Stimulated activated naive CD8-positive, alpha-beta T cell treated with anti-CD3 and anti-CD28 coated beads, Interleukin-15, Interleukin-2, amounts not matched to agents 100 ng/mL and 50 ng/mL, for 24 hours (primary cell): ENCODE data around the gene HOXD8.

ENCODE experiments used
- H3K27ac Mint-ChIP-seq: one replicate; pipeline ENCODE4 v1.8.0; 2021; ENCODE audit warnings: mild to moderate bottlenecking, mixed read lengths
- H3K27me3 Mint-ChIP-seq: one replicate; pipeline ENCODE4 v1.8.0; 2021; ENCODE audit warnings: mixed read lengths
- H3K36me3 Mint-ChIP-seq: one replicate; pipeline ENCODE4 v1.8.0; 2021; ENCODE audit warnings: low read depth, mixed read lengths
- H3K4me1 Mint-ChIP-seq: one replicate; pipeline ENCODE4 v1.8.0; 2021; ENCODE audit warnings: low read depth, mixed read lengths
- H3K4me3 Mint-ChIP-seq: one replicate; pipeline ENCODE4 v1.8.0; 2021; ENCODE audit warnings: mild to moderate bottlenecking, mixed read lengths
- H3K9me3 Mint-ChIP-seq: one replicate; pipeline ENCODE4 v1.8.0; 2021; ENCODE audit warnings: mixed read lengths

The HOXD8 gene

DNA sequence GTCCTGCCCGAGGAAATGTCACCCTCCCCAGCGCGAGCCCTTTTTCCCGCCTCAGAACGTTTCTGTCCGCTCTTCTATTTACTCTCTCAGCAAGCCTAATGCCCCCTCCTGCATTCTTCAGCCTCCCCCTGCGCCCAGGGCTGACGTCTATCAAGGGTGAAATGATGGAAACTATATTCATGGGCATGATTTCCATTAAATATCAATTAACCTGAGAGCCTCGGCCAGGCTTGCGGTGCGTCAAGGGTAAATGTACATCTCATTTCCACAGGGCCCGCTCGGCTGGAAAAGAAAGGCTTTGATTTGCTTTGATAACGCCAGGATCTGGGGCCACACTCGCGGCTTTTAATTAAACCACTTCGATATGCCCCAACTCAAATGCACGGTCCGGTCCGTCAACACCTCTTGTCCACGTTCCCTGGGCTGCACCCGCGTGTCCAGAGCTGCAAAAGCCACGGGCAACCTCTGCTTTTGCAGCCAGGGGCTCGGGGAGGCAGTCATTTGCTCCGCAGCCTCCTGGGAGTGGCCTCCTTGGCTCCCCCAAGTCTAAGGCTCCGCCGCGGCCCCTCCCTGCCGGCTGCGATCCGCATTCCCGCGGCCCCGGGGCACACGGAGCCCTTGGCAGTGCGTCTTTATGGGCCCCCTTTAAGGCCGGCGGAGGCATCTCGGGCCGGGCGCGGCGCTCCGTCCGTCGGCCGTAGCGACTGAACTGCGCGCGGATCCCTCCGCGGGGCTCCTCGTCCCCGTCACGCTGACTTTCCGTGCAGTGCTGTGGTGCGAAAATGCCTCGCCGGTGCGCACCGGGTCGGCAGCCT, at the start of gene HOXD8:
HOXD8 (plus strand) TSS at position 724 of the 815 bp plus-strand sequence. CDS start 662 bp downstream, outside the sequence.
- Mint-ChIP-seq H3K27ac (peak within 1 kb of the TSS; percentile 61), H3K9me3 (no peaks in the 10 kb centered on the region), H3K36me3 (peaks cover 6% of the 10 kb centered on the region), H3K4me3 (peak within 1 kb of the TSS; percentile 59), H3K4me1 (peaks cover 34% of the 10 kb centered on the region), H3K27me3 (peaks cover 87% of the 10 kb centered on the region)

DNA sequence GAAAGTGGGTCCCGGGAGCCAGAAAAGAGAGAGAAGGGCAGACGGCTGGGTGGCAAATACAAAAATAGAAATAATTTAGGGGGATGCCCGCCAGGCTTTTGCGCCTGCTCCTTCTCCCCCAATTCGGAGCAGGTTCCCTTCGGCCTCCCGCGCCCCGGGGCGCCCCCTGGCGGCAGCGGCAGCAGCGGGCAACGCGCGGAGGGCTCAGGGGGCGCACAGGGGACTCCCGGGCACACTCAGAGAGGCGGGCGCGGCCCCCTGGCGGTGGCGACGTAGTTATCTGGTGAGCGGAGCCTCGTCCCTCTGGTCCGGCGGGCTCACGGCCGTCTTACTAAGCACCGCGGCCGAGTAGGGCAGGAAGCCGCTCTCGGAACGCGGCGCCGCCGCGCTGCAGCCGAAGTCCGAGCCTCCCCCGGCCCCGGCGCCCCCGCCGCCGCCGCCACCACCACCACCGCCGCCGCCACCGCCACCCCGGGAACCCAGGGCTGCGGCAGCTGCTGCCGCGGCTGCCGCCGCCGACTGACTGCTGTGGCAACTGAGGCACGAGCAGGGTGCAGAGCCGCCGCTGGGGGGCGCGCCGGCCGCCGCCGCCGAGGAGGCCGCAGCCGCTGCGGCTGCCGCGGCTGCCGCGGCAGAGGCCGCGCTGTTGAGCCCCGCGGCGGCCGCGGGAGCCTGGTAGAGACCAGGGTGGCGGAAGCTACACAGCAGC, 49.5 kb upstream of the HOXD8 start:
- Mint-ChIP-seq H3K27me3 (peaks cover 80% of the 10 kb centered on the region), H3K36me3 (peaks cover 34% of the 10 kb centered on the region)

DNA sequence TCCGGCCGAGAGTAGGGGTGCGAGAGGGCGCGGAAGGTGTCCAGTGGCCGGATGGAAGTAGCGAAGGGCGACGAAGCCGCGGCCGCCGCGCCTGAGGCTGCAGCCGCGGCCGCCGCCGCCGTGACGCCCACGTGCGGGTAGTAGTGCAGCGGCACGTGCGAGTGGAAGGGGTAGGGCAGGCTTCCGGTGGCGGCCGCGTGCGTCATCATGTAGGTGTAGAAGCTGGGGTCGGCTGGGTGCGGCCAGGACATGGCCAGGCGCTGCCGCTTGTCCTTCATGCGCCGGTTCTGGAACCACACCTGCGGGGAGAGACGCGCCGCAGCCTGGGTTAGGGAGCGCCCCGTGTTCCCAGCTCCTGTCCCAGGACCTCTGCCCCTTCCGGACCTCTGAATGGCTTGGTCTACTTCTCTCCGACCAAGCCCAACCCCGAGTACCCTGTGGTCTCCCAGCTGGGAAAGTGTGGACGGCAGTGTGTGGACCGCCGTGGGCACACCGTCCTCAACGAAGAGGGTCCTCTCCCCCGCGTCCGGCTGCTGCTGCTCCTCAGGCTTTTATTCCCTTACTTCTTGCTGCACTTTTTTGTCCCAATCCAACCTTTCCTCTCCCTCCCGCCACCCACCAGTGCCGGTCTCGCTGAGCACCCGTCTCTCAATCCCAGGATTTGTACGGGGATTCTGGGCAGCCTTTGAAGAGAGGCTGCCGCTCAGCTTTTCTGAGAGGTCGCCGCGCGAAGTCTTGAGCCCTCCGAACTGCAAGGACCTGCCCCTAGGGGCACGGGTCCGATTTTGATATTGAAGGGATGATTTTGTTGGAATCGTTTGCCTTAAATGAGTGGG, 48.7 kb upstream of the HOXD8 start:
- Mint-ChIP-seq H3K4me1 (peaks cover 18% of the 10 kb centered on the region), H3K4me3 (peak overlapping the region; percentile 30), H3K27ac (peak overlapping the region; percentile 79), H3K36me3 (peaks cover 34% of the 10 kb centered on the region), H3K27me3 (peaks cover 80% of the 10 kb centered on the region), H3K9me3 (peaks cover 22% of the 10 kb centered on the region)

More for the DNA sequence above, 49.5 kb upstream of the HOXD8 start:
- Mint-ChIP-seq H3K9me3 (peaks cover 24% of the 10 kb centered on the region), H3K4me3 (no peak overlapping the region), H3K4me1 (peaks cover 18% of the 10 kb centered on the region), H3K27ac (peak overlapping the region; percentile 77)

DNA sequence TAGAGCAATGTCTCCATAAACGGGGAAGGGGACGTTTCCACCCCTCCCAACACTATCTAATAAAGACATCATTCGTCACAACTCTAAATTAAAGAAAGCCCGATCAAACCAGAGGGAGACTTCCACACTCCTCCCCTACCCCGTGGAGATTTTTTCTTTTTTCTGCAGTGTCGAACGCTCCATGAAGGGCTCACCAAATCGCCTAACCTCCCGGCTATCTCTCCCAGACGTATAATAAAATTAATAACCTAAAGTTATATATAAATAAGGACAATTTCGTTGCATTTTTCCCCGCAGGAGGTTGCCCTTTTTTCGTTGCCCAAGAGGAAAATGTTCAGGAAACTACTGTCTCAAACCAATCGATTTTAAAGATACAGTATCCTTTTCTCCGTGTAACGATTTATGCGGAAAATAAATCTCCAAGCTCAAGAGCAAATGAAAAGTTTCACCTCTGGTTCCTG, 48.1 kb upstream of the HOXD8 start:
- Mint-ChIP-seq H3K4me3 (peak overlapping the region; percentile 30), H3K4me1 (peaks cover 18% of the 10 kb centered on the region), H3K27me3 (peaks cover 77% of the 10 kb centered on the region), H3K27ac (peak overlapping the region; percentile 79), H3K9me3 (peaks cover 15% of the 10 kb centered on the region), H3K36me3 (peaks cover 34% of the 10 kb centered on the region)

DNA sequence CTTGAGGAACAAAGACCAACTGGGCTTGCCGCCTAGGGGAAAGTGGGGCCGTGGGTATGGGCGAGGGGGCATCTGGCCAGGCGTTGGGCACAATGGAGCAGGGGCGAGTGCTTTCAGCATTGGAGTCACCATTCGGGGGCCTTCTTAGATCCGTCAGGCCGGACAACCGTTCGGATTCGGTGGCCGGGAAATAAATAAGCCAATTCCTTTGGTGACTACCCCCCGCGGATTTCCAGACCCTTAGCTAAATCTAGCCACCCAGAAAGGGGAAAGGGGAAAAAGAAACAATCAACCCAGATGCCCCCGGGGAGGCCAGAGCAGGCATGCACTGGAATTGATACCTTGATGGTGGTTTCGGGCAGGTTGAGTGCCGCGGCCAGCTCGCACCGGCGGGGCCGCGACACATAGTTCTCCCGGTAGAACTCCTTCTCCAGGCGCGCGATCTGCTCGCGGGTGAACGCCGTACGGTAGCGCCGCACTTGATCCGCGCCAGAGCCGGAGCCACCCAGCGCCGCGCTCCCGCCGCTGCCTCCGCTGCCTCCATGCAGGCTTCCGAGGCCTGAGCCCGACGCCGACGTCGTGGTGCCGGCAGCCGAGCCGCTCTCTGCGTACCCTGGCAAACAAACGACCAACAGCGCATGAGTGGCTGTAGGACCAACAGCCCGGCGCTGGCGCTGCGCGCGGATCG, 47.5 kb upstream of the HOXD8 start:
- H3K9me3 Mint-ChIP-seq, result peaks cover 15% of the 10 kb centered on the region
- H3K27ac Mint-ChIP-seq, result peak overlapping the region; percentile 40
- peaks cover 78% of the 10 kb centered on the region for H3K27me3 Mint-ChIP-seq
- H3K36me3 Mint-ChIP-seq, result peaks cover 34% of the 10 kb centered on the region
- H3K4me3 Mint-ChIP-seq, result peak overlapping the region; percentile 20
- H3K4me1 Mint-ChIP-seq, result peaks cover 18% of the 10 kb centered on the region

DNA sequence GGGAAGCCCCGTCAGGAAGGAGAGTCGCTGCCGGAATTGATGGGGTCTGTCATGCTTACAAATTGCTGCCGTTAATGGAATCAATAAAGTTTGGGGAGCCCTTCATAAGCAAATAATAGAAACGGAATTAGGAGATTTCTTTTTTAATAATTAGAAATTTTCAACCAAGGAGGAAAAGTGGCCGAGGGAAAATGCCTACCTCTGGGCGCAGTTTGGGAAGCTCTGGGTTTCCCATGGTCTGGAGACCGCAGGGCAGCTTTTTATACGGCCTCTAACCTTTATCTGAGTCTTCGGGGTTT, 47.0 kb upstream of the HOXD8 start:
- Mint-ChIP-seq H3K36me3 (peaks cover 34% of the 10 kb centered on the region), H3K9me3 (peaks cover 16% of the 10 kb centered on the region), H3K27me3 (peaks cover 78% of the 10 kb centered on the region), H3K4me3 (no peak overlapping the region), H3K4me1 (peaks cover 18% of the 10 kb centered on the region), H3K27ac (peak overlapping the region; percentile 76)

DNA sequence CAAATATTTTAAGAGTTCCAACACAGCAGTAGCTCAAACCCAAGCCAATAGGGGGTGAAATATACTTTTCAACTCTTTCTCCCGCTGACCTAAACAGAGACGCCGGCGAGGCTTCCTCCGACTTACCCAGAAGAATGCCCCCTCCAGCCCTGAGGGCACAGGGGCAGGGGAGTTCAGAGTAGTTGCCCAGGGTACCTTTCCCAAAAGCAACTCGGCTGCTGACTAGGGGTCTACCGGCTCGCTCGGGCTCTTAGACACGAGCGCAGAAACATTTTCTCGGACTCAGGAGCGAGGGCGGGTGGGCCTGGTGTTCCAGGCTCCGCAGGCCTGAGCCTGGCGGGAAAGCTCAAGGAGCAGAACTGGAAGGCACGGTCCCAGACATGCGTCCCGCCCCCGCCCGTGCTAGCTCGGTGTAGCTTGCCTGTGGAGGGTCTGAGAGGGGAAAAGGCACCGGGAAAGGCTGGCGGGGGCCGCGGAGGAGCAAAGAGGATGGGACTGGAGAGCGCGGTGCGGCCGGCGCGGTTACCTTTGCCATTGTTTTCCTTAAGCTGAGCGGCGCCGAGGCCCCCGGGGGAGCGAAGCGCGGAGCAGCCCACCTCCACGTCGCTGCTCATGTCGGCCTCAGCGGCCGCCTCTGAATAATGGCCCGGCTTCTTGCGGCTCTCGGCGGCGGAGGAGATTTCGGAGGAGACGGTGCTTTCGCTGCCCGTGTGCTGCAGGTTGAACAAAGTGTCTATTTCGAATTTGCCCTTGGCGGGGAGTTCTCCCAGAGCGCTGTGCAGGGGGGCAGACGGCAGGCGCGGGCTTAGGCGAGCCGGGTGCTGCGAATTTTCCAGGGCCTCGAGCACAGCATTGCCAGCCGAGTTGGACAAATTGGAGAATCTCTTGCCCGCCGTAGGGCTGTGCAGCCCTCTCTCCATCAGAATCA, 46.4 kb upstream of the HOXD8 start:
- peaks cover 84% of the 10 kb centered on the region for H3K27me3 Mint-ChIP-seq
- peaks cover 16% of the 10 kb centered on the region for H3K9me3 Mint-ChIP-seq
- H3K4me1 Mint-ChIP-seq, result peaks cover 18% of the 10 kb centered on the region
- H3K36me3 Mint-ChIP-seq, result peaks cover 34% of the 10 kb centered on the region
- peak overlapping the region; percentile 76 for H3K27ac Mint-ChIP-seq
- H3K4me3 Mint-ChIP-seq, result peak overlapping the region; percentile 48

DNA sequence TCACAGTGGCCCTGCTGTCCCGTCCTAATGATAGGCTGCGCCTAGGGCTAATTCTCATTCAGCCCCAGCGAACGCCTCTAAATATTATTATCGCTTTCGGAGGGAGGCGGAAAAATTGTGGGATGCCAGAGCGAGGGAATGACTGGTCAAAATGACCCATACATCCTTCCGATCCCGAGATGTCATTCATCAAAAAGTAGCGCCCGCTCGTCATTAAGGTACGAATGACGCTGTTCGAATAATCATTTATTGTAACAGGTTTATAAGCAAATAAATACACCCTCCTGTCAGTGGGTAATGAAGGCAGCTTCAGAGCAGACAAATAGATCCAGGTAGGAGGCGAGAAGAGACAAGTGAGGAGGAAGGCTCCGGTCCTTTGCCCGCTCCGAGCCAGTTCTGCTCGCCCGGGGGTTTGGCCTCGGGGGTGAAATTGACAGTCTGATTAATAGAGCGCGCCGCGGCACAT, 45.7 kb upstream of the HOXD8 start, which contains the start of gene EVX2:
EVX2 (minus strand) TSS at position 167 of the 466 bp plus-strand sequence. CDS start 186 bp downstream, outside the sequence.
- peaks cover 28% of the 10 kb centered on the region for H3K36me3 Mint-ChIP-seq
- H3K9me3 Mint-ChIP-seq, result peaks cover 9% of the 10 kb centered on the region
- H3K27ac Mint-ChIP-seq, result peak within 1 kb of the TSS; percentile 76
- H3K4me3 Mint-ChIP-seq, result peak within 1 kb of the TSS; percentile 48
- peaks cover 18% of the 10 kb centered on the region for H3K4me1 Mint-ChIP-seq
- H3K27me3 Mint-ChIP-seq, result peaks cover 82% of the 10 kb centered on the region

DNA sequence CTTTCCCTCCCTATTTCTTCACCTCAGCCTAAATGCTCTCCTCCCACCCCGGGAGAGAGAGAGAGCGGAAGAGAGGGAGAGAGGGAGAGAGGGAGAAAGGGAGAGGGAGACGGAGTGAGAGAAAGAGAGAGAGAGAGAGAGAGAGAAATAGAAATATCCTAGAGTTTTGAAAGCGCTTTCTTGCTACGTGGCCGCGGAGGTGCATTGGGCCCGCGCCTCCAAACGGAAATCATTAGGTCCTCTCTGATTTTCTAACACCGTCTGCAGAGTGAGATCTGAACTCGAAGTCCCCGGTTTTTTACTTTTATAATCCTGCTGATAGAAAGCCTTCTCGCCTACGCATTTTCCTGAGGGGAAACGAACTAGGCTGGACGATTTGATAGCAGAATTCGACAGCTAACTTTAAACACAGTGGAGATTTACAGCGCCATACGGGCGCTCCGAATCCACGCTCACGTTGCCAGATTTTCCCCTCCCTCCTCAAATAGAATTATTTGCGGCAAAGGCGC, 44.8 kb upstream of the HOXD8 start:
- H3K36me3 Mint-ChIP-seq, result peaks cover 22% of the 10 kb centered on the region
- H3K4me3 Mint-ChIP-seq, result no peak overlapping the region
- peaks cover 11% of the 10 kb centered on the region for H3K4me1 Mint-ChIP-seq
- peaks cover 8% of the 10 kb centered on the region for H3K9me3 Mint-ChIP-seq
- H3K27me3 Mint-ChIP-seq, result peaks cover 82% of the 10 kb centered on the region
- no peak overlapping the region for H3K27ac Mint-ChIP-seq

DNA sequence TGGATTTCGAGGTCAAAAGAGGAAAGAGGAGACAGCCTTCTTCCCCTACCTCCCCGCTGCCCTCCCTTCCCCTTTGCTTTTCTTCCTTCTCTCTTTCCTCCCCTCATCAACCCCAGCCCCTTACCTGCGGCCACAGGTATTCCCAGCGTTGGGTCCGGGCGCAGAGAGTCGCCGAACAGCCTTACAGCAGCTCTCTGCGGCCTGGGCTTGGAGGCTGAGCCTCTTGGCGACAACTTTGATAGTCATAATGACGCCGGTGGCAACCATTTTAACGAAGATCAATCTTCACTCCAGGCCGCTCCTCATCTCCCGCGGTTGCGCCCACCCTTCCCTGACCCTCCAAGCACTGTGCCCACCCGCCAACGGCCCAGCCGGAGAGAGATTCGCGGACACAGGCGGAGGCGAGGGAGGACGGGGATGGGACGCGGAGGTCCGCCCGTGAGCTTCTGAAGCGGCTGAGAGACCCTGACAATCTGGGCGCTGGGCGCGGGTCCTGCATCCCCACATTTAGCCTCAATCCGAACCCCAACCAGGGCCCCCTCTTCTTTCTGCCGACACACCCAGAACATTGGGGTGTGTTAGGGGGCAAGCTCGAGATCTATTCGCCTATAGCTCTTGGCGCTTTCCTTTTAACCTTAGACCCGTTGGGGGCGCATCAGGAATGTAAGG, 44.3 kb upstream of the HOXD8 start:
- Mint-ChIP-seq H3K36me3 (peaks cover 22% of the 10 kb centered on the region), H3K27ac (no peak overlapping the region), H3K27me3 (peaks cover 88% of the 10 kb centered on the region), H3K4me1 (peaks cover 11% of the 10 kb centered on the region), H3K9me3 (peaks cover 8% of the 10 kb centered on the region), H3K4me3 (no peak overlapping the region)

DNA sequence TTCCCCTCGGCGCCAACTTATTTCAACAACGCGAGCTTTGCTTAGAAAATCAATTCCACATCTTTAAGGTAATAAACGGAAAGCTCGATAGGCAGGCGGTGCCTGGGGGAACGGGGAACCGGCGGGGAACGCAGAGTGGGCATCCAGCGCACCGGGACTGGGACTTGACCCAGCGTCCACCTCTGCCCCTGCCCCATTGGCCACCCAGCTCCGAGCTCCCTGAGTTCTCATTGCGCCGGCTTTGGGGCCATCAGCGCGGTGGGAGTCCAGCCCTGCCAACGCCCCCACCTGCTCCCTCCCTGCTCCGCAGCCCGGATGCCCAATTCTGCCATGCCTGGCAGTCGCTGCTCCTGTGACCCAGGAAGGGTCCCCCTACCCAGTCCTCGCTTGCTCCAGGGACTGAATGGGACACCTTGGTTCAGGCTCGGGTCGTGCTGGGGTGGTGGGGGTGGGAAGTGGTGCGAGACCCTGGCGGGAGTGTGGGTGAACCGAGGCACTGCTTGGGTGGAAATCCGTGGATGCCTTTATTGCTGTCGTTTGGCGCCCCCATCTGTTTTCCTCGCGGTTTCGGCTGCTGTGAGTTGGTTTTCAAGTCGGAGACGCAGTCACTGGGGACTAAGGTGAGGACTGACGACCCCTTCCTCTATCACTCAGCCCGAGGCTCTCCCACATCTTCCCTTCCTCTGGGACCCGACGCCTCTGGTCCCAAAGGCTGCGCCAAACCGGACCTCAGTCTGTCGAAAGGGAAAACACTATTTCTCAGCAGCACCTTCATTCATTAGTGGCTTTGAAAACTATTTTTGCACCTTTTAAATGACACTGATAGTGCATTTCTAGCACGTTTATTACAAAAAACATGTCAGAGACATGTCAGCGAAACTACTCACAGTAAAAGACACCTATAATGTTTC, 43.4 kb upstream of the HOXD8 start:
- Mint-ChIP-seq H3K4me1 (peaks cover 9% of the 10 kb centered on the region), H3K27ac (no peak overlapping the region), H3K4me3 (no peak overlapping the region), H3K36me3 (peaks cover 20% of the 10 kb centered on the region), H3K27me3 (peaks cover 91% of the 10 kb centered on the region), H3K9me3 (peaks cover 6% of the 10 kb centered on the region)
